NCI-H69 (cell line): ENCODE measurements around the gene PLCXD1.
"Not testable (repeated sequence)": the region's sequence is repeated elsewhere in the genome, so short reads cannot be mapped to it uniquely, and the experiment has no call there.

Experiments used
- DNase-seq: peaks from one replicate; lab custom pipeline; 2025; lab: John Stamatoyannopoulos, UW

The PLCXD1 gene

GRCh38 chrX:351324-351641 is 70.1 kb downstream of the PLCXD1 start:
- DNase-seq: not testable (repeated sequence)

GRCh38 chrX:351736-352135 is 70.6 kb downstream of the PLCXD1 start:
- DNase-seq: no peak

GRCh38 chrX:352181-352580 is 71.0 kb downstream of the PLCXD1 start:
- DNase-seq: no peak

- no peak for DNase-seq
Observed at GRCh38 chrX:352582-353314, 71.6 kb downstream of the PLCXD1 start.
